ENCODE data around the gene XRCC1. TPM values are rescaled to one million over a fixed set of nuclear protein-coding genes. Genes with fewer than 3 reads are reported as not detected.

The XRCC1 gene
- total RNA-seq, 1 donor from 2014 or later, result 10.5 TPM

- H3K36me3 ChIP-seq (ENCODE audit: control insufficient read depth, insufficient read depth, low read length), result no peaks in the 10 kb centered on the region
- DNase-seq (ENCODE audit: low read depth), result no peak
- no peak for TF ChIP-seq CTCF (IDR thresholded peaks at IDR 0.05; ENCODE audit: insufficient read depth, low read length, severe bottlenecking)
- H3K27me3 ChIP-seq (ENCODE audit: control insufficient read depth, insufficient read depth, low read length), result no peaks in the 10 kb centered on the region
- no peak for FAIRE-seq
- H3K4me3 ChIP-seq (ENCODE audit: low read depth, low read length), result peak overlapping the region; percentile 62
Observed at GRCh38 chr19:43534305-43534815, 41.0 kb downstream of the XRCC1 start.

- FAIRE-seq (no peak), DNase-seq (ENCODE audit: low read depth) (peak; percentile 98)
- H3K4me3 ChIP-seq (ENCODE audit: low read depth, low read length), result peak overlapping the region; percentile 62
- TF ChIP-seq CTCF (IDR thresholded peaks at IDR 0.05; ENCODE audit: insufficient read depth, low read length, severe bottlenecking), result no peak
- no peaks in the 10 kb centered on the region for H3K27me3 ChIP-seq (ENCODE audit: control insufficient read depth, insufficient read depth, low read length)
- H3K36me3 ChIP-seq (ENCODE audit: control insufficient read depth, insufficient read depth, low read length), result no peaks in the 10 kb centered on the region
Observed at GRCh38 chr19:43533546-43534304, 41.6 kb downstream of the XRCC1 start.

- no peak for TF ChIP-seq CTCF (IDR thresholded peaks at IDR 0.05; ENCODE audit: insufficient read depth, low read length, severe bottlenecking)
- H3K4me3 ChIP-seq (ENCODE audit: low read depth, low read length), result peak within 1 kb of the TSS; percentile 62
- no peaks in the 10 kb centered on the region for H3K36me3 ChIP-seq (ENCODE audit: control insufficient read depth, insufficient read depth, low read length)
- no peaks in the 10 kb centered on the region for H3K27me3 ChIP-seq (ENCODE audit: control insufficient read depth, insufficient read depth, low read length)
- FAIRE-seq (peak; percentile 82), DNase-seq (ENCODE audit: low read depth) (peak; percentile 85)
Observed at GRCh38 chr19:43532962-43533545, 42.3 kb downstream of the XRCC1 start, which contains the start of gene ZNF575. Gene ZNF575, plus strand, starts transcription at chr19:43533188. Its CDS starts 1,235 bp downstream, at chr19:43534423.

DNA sequence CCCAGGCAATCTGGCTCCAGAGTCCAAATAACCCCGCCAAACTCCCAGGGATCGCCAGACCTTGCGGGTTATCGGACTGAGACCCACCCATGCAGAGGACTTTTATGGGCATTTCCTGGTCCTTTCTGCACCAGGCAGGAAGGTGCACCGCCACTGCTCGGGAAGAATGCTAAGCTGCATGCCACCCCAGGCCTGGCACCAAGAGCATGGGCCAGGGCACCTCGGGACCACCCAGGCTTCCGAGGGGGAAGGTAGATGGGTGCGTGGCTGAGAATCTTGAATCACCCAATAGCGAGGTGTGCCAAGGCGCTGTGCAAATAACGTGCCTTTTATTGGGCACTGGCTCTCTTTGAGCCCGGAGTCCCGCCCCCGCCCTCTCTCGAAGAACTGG, 42.8 kb downstream of the XRCC1 start:
- FAIRE-seq (no peak), DNase-seq (ENCODE audit: low read depth) (no peak)
- TF ChIP-seq CTCF (IDR thresholded peaks at IDR 0.05; ENCODE audit: insufficient read depth, low read length, severe bottlenecking), result no peak
- no peaks in the 10 kb centered on the region for H3K27me3 ChIP-seq (ENCODE audit: control insufficient read depth, insufficient read depth, low read length)
- peak overlapping the region; percentile 62 for H3K4me3 ChIP-seq (ENCODE audit: low read depth, low read length)
- H3K36me3 ChIP-seq (ENCODE audit: control insufficient read depth, insufficient read depth, low read length), result no peaks in the 10 kb centered on the region

DNA sequence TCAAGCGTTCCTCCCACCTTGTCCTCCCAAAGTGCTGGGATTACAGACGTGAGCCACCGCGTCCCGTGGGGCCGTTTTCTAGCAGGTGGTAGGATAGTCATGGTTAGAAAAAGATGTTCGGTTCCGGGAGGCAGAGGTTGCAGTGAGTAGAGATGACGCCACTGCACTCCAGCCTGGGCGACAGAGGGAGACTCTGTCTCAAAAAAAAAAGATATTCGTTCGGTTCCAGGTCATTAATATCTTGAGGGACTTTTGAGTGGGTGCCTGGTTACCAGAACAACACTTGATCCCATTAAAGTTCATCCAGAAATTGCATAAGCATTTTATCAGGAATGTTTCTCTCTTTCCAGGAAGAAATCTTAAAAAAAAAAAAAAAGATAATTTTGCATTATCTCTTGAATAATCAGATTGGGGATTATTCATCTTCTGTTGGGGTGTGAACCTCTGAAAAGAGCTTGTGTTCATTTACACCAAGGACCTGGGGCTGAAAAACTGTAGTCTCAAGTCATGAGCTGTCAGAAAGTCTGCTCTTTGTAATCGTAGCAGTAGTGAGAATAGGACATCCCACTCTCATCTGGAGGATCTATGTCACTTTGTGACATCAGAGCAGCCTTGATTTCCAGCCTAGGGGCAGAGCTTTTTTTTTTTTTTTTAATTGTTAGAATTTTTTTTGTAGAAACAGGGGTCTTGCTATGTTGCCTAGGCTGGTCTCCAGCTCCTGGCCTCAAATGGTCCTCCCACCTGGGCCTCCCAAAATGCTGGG, 47.3 kb downstream of the XRCC1 start:
- Histone ChIP-seq H3K4me3 (ENCODE audit: low read depth, low read length) (no peak overlapping the region), H3K27me3 (ENCODE audit: control insufficient read depth, insufficient read depth, low read length) (no peaks in the 10 kb centered on the region), H3K36me3 (ENCODE audit: control insufficient read depth, insufficient read depth, low read length) (no peaks in the 10 kb centered on the region)
- no peak for DNase-seq (ENCODE audit: low read depth)
- no peak for TF ChIP-seq CTCF (IDR thresholded peaks at IDR 0.05; ENCODE audit: insufficient read depth, low read length, severe bottlenecking)
- FAIRE-seq, result no peak

Measured in bronchial epithelial cell (primary cell).